HCT116 (cell line): ENCODE results near the gene WWTR1. TPM values are rescaled to one million over a fixed set of nuclear protein-coding genes. Genes with fewer than 3 reads are reported as not detected.
A peak's percentile ranks its signal among the peaks of the same experiment; 100 is the strongest.

Source experiments
- ATAC-seq: fragments of 200-7000 bp; cut with Tn5 transposase; 2 replicates; pipeline ENCODE4 v1.9.1; 2020; ENCODE audit warnings: mild to moderate bottlenecking, moderate library complexity
- BruUV-seq: library from RNA; stranded (reverse); fragments of 400-500 nt; replicated peaks from 2 replicates; lab custom pipeline; 2021; lab: Mats Ljungman, UMichigan
- CTCF ChIA-PET: fragments of 300-600 bp; sonication (Branson Sonifier 250); formaldehyde crosslinking; loops from one replicate; lab custom pipeline; 2021; ENCODE audit warnings: antibody characterized with exemption; lab: Charles Lee
- POLR2A ChIA-PET: fragments of 300-600, 350-600 bp; sonication (Branson Sonifier 250); formaldehyde crosslinking; loops from one replicate; lab custom pipeline; 2021; ENCODE audit warnings: antibody characterized with exemption; lab: Charles Lee
- RAD21 ChIA-PET, 2 experiments: fragments of 300-600 bp; sonication (Branson Sonifier 250); formaldehyde crosslinking; loops; one replicate each; lab custom pipeline; 2023; ENCODE audit warnings: low total read pairs in 2 of 2; ENCODE audit not compliant: uncharacterized antibody in 2 of 2, unreplicated experiment in 2 of 2, low non-redundant PET in 1 of 2; lab: Charles Lee
- DNase-seq: peaks from one replicate; pipeline ENCODE4 v3.0.0-alpha.2; 2010; ENCODE audit warnings: low read depth, low spot score
- H2AFZ ChIP-seq: fragments of 200-600 bp; shearing (Covaris generic), sonication (generic); 2 replicates; pipeline ENCODE4 v1.6.1; 2017; ENCODE audit warnings: low read depth, mixed run types, mixed read lengths, antibody characterized with exemption, low read length; ENCODE audit not compliant: poor library complexity, severe bottlenecking
- H3K27ac ChIP-seq: 2 replicates; pipeline ENCODE4 v1.5.1; 2012; ENCODE audit warnings: low read depth, low read length
- H3K27me3 ChIP-seq: fragments of 200-600 bp; sonication (generic); 2 replicates; pipeline ENCODE4 v1.6.1; 2016; ENCODE audit warnings: mixed run types, low read length, mixed read lengths; ENCODE audit not compliant: insufficient read depth
- H3K36me3 ChIP-seq, 2 experiments: fragments of 200-500 bp in 1 of 2; fragments of 200-600 bp in 1 of 2; sonication (Bioruptor generic) in 1 of 2; sonication (generic) in 1 of 2; 2 replicates each; pipeline versions ENCODE4 v1.5.1 to v1.6.1; 2014 to 2016; ENCODE audit warnings: low read length in 2 of 2, inconsistent platforms in 1 of 2, mixed read lengths in 1 of 2, mixed run types in 1 of 2; ENCODE audit not compliant: insufficient read depth in 2 of 2, control insufficient read depth in 1 of 2
- H3K4me1 ChIP-seq, 2 experiments: fragments of 200-600 bp in 1 of 2; sonication (generic) in 1 of 2; 2 replicates each; pipeline versions ENCODE4 v1.5.1 to v1.6.1; 2012 to 2017; ENCODE audit warnings: low read length in 2 of 2, inconsistent platforms in 1 of 2, mild to moderate bottlenecking in 1 of 2, mixed read lengths in 1 of 2, mixed run types in 1 of 2, moderate library complexity in 1 of 2; ENCODE audit not compliant: insufficient read depth in 2 of 2, control insufficient read depth in 1 of 2
- H3K4me2 ChIP-seq: fragments of 200-600 bp; sonication (generic); 2 replicates; pipeline ENCODE4 v1.6.1; 2017; ENCODE audit warnings: mixed run types, low read length, mixed read lengths
- H3K4me3 ChIP-seq, 2 experiments: fragments of 200-600 bp in 1 of 2; sonication (generic) in 1 of 2; replicated peaks in 1 of 2; 2 replicates each; pipeline ENCODE4 v1.5.1; 2011 to 2016; ENCODE audit warnings: low read length in 2 of 2, control low read depth in 1 of 2, low read depth in 1 of 2, mild to moderate bottlenecking in 1 of 2, mixed read lengths in 1 of 2, mixed run types in 1 of 2
- H3K79me2 ChIP-seq: fragments of 200-600 bp; sonication (generic); 2 replicates; pipeline ENCODE4 v1.6.1; 2017; ENCODE audit warnings: mild to moderate bottlenecking, mixed run types, low read length, moderate library complexity, mixed read lengths; ENCODE audit not compliant: insufficient read depth
- H3K9ac ChIP-seq: fragments of 200-600 bp; sonication (generic); 2 replicates; pipeline ENCODE4 v1.6.1; 2016; ENCODE audit warnings: low read length, mixed read lengths
- H3K9me2 ChIP-seq: fragments of 200-600 bp; sonication (generic), shearing (Covaris generic); 2 replicates; pipeline ENCODE4 v1.6.1; 2017; ENCODE audit warnings: mixed run types, mild to moderate bottlenecking, moderate library complexity; ENCODE audit not compliant: insufficient read depth
- H3K9me3 ChIP-seq, 2 experiments: fragments of 200-500 bp in 1 of 2; fragments of 200-600 bp in 1 of 2; sonication (Bioruptor generic) in 1 of 2; sonication (generic) in 1 of 2; 2 replicates each; pipeline ENCODE4 v1.6.1; 2014 to 2017; ENCODE audit warnings: low read length in 2 of 2, mixed read lengths in 2 of 2, inconsistent platforms in 1 of 2, low read depth in 1 of 2, mild to moderate bottlenecking in 1 of 2, mixed run types in 1 of 2, moderate library complexity in 1 of 2; ENCODE audit not compliant: control insufficient read depth in 1 of 2, insufficient read depth in 1 of 2
- H4K20me1 ChIP-seq: fragments of 200-600 bp; sonication (generic), shearing (Covaris generic); 2 replicates; pipeline ENCODE4 v1.6.1; 2017; ENCODE audit warnings: mixed run types, mild to moderate bottlenecking, moderate library complexity; ENCODE audit not compliant: insufficient read depth
- CEBPB ChIP-seq: IDR thresholded peaks from 2 replicates; pipeline ENCODE4 v1.6.1; 2012; ENCODE audit warnings: low read depth
- EGR1 ChIP-seq: IDR thresholded peaks from 2 replicates; pipeline ENCODE4 v1.6.1; 2012; ENCODE audit warnings: low read depth
- ELF1 ChIP-seq: IDR thresholded peaks from 2 replicates; pipeline ENCODE4 v1.6.1; 2012; ENCODE audit warnings: low read depth, borderline replicate concordance
- EZH2 ChIP-seq: fragments of 200-600 bp; sonication (generic); IDR thresholded peaks from 2 replicates; pipeline ENCODE4 v1.6.1; 2017; ENCODE audit warnings: antibody characterized with exemption, mixed run types
- EZH2phosphoT487 ChIP-seq: fragments of 200-600 bp; IDR thresholded peaks from 2 replicates; pipeline ENCODE4 v1.6.1; 2018; ENCODE audit warnings: antibody characterized with exemption, borderline replicate concordance
- JUND ChIP-seq: IDR thresholded peaks from 2 replicates; pipeline ENCODE4 v1.6.1; 2012
- MAX ChIP-seq: IDR thresholded peaks from 2 replicates; pipeline ENCODE4 v1.6.1; 2012
- POLR2A ChIP-seq: IDR thresholded peaks from 2 replicates; pipeline ENCODE4 v1.7.0; 2011; ENCODE audit warnings: borderline replicate concordance; ENCODE audit not compliant: insufficient read depth, insufficient read length; ENCODE audit errors: extremely low read depth
- RAD21 ChIP-seq: IDR thresholded peaks from 2 replicates; pipeline ENCODE4 v1.6.1; 2012; ENCODE audit warnings: low read depth, mild to moderate bottlenecking
- REST ChIP-seq: IDR thresholded peaks from 2 replicates; pipeline ENCODE4 v1.6.1; 2012; ENCODE audit warnings: low read depth
- SIN3A ChIP-seq: IDR thresholded peaks from 2 replicates; pipeline ENCODE4 v1.6.1; 2012; ENCODE audit warnings: low read depth
- SRF ChIP-seq: IDR thresholded peaks from 2 replicates; pipeline ENCODE4 v1.6.1; 2012; ENCODE audit warnings: low read depth
- TCF7L2 ChIP-seq: IDR thresholded peaks from 2 replicates; pipeline ENCODE4 v1.7.0; 2011; ENCODE audit warnings: borderline replicate concordance, inconsistent platforms; ENCODE audit not compliant: insufficient read depth, insufficient read length; ENCODE audit errors: extremely low read depth
- ZBTB33 ChIP-seq: IDR thresholded peaks from 2 replicates; pipeline ENCODE4 v1.6.1; 2011; ENCODE audit warnings: mild to moderate bottlenecking, low read length, moderate library complexity; ENCODE audit not compliant: insufficient replicate concordance; ENCODE audit errors: extremely low read depth
- ZFX ChIP-seq: fragments of 450-650 bp; IDR thresholded peaks from 2 replicates; pipeline ENCODE4 v1.6.1; 2017
- ZNF274 ChIP-seq: fragments of 200-500 bp; sonication (Bioruptor generic); IDR thresholded peaks from 2 replicates; pipeline ENCODE4 v1.6.1; 2014; ENCODE audit warnings: mild to moderate bottlenecking, low read depth, low read length, inconsistent platforms
- intact Hi-C: fragments of 100-400 bp; cut with micrococcal nuclease; formaldehyde crosslinking; loops from 2 replicates; pipeline ENCODE4 v1.10.0; 2022
- total RNA-seq: library from RNA; stranded (reverse); gene quantifications from one replicate; pipeline ENCODE4 v1.2.1, GENCODE V29; 2021; ENCODE audit not compliant: unreplicated experiment
- TF ChIP-seq, protein P1 (sequence below): IDR thresholded peaks from 2 replicates; pipeline ENCODE4 v1.6.1; 2012

WWTR1 gene
- total RNA-seq, 1 experiment from 2014 or later, result 46.9 TPM

GRCh38 chr3:149480326-149481017 lies 177.4 kb downstream of the WWTR1 start (continued):
- no peak for TF ChIP-seq REST
- TF ChIP-seq, all 23 proteins: peak for 4

GRCh38 chr3:149479621-149480325 lies 178.1 kb downstream of the WWTR1 start:
- H3K9me2 ChIP-seq, result no peaks in the 10 kb centered on the region
- no peaks in the 10 kb centered on the region for H3K79me2 ChIP-seq
- POLR2A ChIA-PET, result no interaction called here
- no TSS peak for BruUV-seq
- no peaks in the 10 kb centered on the region for H4K20me1 ChIP-seq
- peaks cover 0 to 6% of the 10 kb centered on the region in 2 experiments; a peak in 3 of 4 replicates for H3K4me1 ChIP-seq
- intact Hi-C loops, result loop anchor here (1.0 to 5.0 kb wide), 5 partner anchors 86 to 522 kb away; no protein-coding TSS in a partner anchor
- H3K27me3 ChIP-seq, result no peaks in the 10 kb centered on the region
- TF ChIP-seq SRF (no peak), MAX (no peak), SIN3A (no peak), CEBPB (no peak), ZNF274 (no peak), RAD21 (no peak), POLR2A (no peak), EGR1 (no peak), ZBTB33 (no peak), TCF7L2 (no peak), JUND (no peak), EZH2phosphoT487 (no peak), ELF1 (no peak), EZH2 (no peak), ZFX (no peak)
- TF ChIP-seq, protein P1, sequence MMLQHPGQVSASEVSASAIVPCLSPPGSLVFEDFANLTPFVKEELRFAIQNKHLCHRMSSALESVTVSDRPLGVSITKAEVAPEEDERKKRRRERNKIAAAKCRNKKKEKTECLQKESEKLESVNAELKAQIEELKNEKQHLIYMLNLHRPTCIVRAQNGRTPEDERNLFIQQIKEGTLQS, result no peak
- no peak overlapping the region; the same call in 1 of the 2 replicates for H3K4me2 ChIP-seq
- CTCF ChIA-PET, result interaction anchor here (0.9 to 2.3 kb wide), 6 partner anchors 9 to 524 kb away, joined by 3 to 10 read pairs (median 4); no protein-coding TSS in a partner anchor
- H3K36me3 ChIP-seq, result no peaks in the 10 kb centered on the region
- RAD21 ChIA-PET, result interaction anchor here (0.6 to 1.0 kb wide), 2 partner anchors 358 to 524 kb away, joined by 3 to 4 read pairs; no protein-coding TSS in a partner anchor
- no peak overlapping the region for H3K27ac ChIP-seq
- no peak overlapping the region for H3K4me3 ChIP-seq
- no peaks in the 10 kb centered on the region for H3K9me3 ChIP-seq
- H3K9ac ChIP-seq, result no peak overlapping the region
- ATAC-seq, result no peak
- peak overlapping the region; percentile 91 for H2AFZ ChIP-seq
- DNase-seq, result no peak
